NB4 (cell line): ENCODE results near the gene RBM39.

Experiments used
- DNase-seq: peaks from one replicate; pipeline ENCODE4 v3.0.0; 2010; ENCODE audit warnings: low read depth
- H3K4me3 ChIP-seq: one replicate; pipeline ENCODE4 v1.5.1; 2011; ENCODE audit warnings: mild to moderate bottlenecking, low read depth, low read length, moderate library complexity
- CTCF ChIP-seq: IDR thresholded peaks from one replicate; pipeline ENCODE4 v1.5.1; 2012; ENCODE audit warnings: low read depth, low read length
- MAX ChIP-seq: IDR thresholded peaks from 2 replicates; pipeline ENCODE4 v1.6.1; 2011; ENCODE audit warnings: low read depth, low read length
- MYC ChIP-seq: IDR thresholded peaks from 2 replicates; pipeline ENCODE4 v1.6.1; 2011; ENCODE audit warnings: low read depth, low read length
- POLR2A ChIP-seq: IDR thresholded peaks from 2 replicates; pipeline ENCODE4 v1.6.1; 2011; ENCODE audit warnings: mild to moderate bottlenecking; ENCODE audit not compliant: insufficient read length; ENCODE audit errors: extremely low read depth

The RBM39 gene

DNA sequence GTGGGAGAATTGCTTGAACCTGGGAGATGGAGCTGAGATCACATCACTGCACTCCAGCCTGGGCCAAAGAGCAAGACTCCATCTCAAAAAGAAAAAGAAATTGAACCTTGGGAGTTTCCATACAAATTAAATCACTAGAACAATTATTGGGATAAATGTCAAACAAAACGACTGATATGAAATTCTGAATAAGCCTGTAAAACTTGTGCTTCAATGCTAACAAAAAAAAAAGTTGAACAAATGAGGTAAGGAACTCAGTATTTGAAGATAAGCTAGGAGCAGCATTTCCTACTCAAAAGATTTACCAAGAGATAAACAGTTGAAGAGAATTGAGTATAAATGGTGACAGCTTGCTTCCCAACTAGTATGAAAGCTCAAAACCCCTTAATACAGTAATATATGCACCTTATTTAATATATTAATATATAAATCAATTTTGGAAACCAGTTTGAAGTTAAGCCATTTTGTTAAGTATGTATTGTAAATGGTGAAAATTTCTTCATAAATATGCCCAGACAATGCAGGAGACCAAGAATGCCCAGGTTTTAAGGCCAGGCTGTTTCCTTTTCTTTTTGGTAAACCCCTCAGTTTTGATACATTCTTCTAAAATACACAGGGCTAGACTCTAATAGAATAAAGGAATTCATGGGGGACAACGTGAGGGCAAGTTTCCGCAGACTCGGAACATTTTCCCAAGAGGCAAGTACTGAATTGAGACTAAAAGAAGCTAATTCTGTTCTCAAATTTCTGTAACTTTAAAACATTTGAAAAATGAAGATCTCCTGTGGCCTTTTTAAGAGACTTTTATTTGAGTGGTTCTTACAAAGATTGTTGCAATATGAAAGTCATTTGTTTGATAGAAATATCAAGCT, 39.0 kb downstream of the RBM39 start:
- TF ChIP-seq MYC (no peak), MAX (no peak)
- DNase-seq = no peak
- no peak overlapping the region for H3K4me3 ChIP-seq

GRCh38 chr20:35702051-35702823, 39.8 kb downstream of the RBM39 start:
- H3K4me3 ChIP-seq = no peak overlapping the region
- DNase-seq = no peak
- TF ChIP-seq CTCF (no peak), MYC (no peak), MAX (no peak), POLR2A (no peak)

GRCh38 chr20:35700625-35701148, 41.4 kb downstream of the RBM39 start:
- H3K4me3 ChIP-seq = peak overlapping the region; percentile 96
- TF ChIP-seq MYC = no peak
- no peak for TF ChIP-seq MAX
- no peak for TF ChIP-seq POLR2A
- TF ChIP-seq CTCF = no peak
- no peak for DNase-seq

- TF ChIP-seq POLR2A = no peak
- no peak for TF ChIP-seq MAX
- TF ChIP-seq CTCF = no peak
- no peak for TF ChIP-seq MYC
- peak overlapping the region; percentile 96 for H3K4me3 ChIP-seq
- DNase-seq = no peak
Measured at GRCh38 chr20:35699957-35700624, 42.0 kb downstream of the RBM39 start.

- no peak for TF ChIP-seq CTCF
- TF ChIP-seq MYC = peak; percentile 87
- peak; percentile 81 for TF ChIP-seq MAX
- TF ChIP-seq POLR2A = peak; percentile 81
- peak; percentile 95 for DNase-seq
- peak within 1 kb of the TSS; percentile 96 for H3K4me3 ChIP-seq
Measured at GRCh38 chr20:35699127-35699956, 42.7 kb downstream of the RBM39 start, which contains the start of the genes NFS1 and ROMO1. TSS of gene NFS1 (minus strand) at chr20:35699352. CDS start at chr20:35699288, 64 bp downstream. TSS of gene ROMO1 (plus strand) at chr20:35699405. CDS start at chr20:35699633, 228 bp downstream.
